ENCODE data around the gene ITIH6.
"Not testable (repeated sequence)": the region's sequence is repeated elsewhere in the genome, so short reads cannot be mapped to it uniquely, and the experiment has no call there.

ITIH6 gene

GRCh38 chrX:54807524-54808108 is 9.6 kb upstream of the ITIH6 start, which contains the start of gene MAGED2:
Gene MAGED2 (plus strand): TSS chrX:54807745. CDS start chrX:54809332, 1,587 bp downstream.
- no peak for DNase-seq

- DNase-seq, result no peak
Measured at GRCh38 chrX:54799046-54799445, 991 bp upstream of the ITIH6 start.

- no peak for DNase-seq
Measured at GRCh38 chrX:54794795-54795194, 3.3 kb downstream of the ITIH6 start.

- no peak for DNase-seq
Measured at GRCh38 chrX:54794028-54794427, 4.0 kb downstream of the ITIH6 start.

GRCh38 chrX:54789405-54789804 is 8.7 kb downstream of the ITIH6 start:
- not testable (repeated sequence) for DNase-seq

GRCh38 chrX:54788446-54788845 is 9.6 kb downstream of the ITIH6 start:
- DNase-seq, result no peak

- DNase-seq, result no peak
Measured at GRCh38 chrX:54786967-54787366, 11.1 kb downstream of the ITIH6 start.

- DNase-seq, result no peak
Measured at GRCh38 chrX:54785901-54786300, 12.2 kb downstream of the ITIH6 start.

- no peak for DNase-seq
Measured at GRCh38 chrX:54776987-54777672, 20.9 kb downstream of the ITIH6 start.

GRCh38 chrX:54776061-54776460 is 22.0 kb downstream of the ITIH6 start:
- no peak for DNase-seq

GRCh38 chrX:54774391-54775094 is 23.5 kb downstream of the ITIH6 start:
- peak; percentile 3 for DNase-seq

- DNase-seq, result no peak
Measured at GRCh38 chrX:54758114-54759055, 39.7 kb downstream of the ITIH6 start.

GRCh38 chrX:54754854-54755253 is 43.2 kb downstream of the ITIH6 start:
- DNase-seq, result no peak

- no peak for DNase-seq
Measured at GRCh38 chrX:54748626-54749025, 49.4 kb downstream of the ITIH6 start.

- DNase-seq, result no peak
Measured at GRCh38 chrX:54747733-54748393, 50.2 kb downstream of the ITIH6 start.

- no peak for DNase-seq
Measured at GRCh38 chrX:54746928-54747327, 51.1 kb downstream of the ITIH6 start.

- DNase-seq, result no peak
Measured at GRCh38 chrX:54745676-54746075, 52.4 kb downstream of the ITIH6 start.

GRCh38 chrX:54738567-54738966 is 59.5 kb downstream of the ITIH6 start:
- DNase-seq, result not testable (repeated sequence)

GRCh38 chrX:54736298-54736942 is 61.6 kb downstream of the ITIH6 start:
- DNase-seq, result not testable (repeated sequence)

- no peak for DNase-seq
Measured at GRCh38 chrX:54721424-54721823, 76.6 kb downstream of the ITIH6 start.

- DNase-seq, result no peak
Measured at GRCh38 chrX:54715621-54716020, 82.4 kb downstream of the ITIH6 start.

- no peak for DNase-seq
Measured at GRCh38 chrX:54714424-54714823, 83.6 kb downstream of the ITIH6 start.

Data from NCI-H2171 (cell line).